ENCODE data around the gene ASB1. TPM values are rescaled to one million over a fixed set of nuclear protein-coding genes. Genes with fewer than 3 reads are reported as not detected.

Gene ASB1
- total and polyA plus RNA-seq, 2 of the 13 experiments (the other 11 are each of a cell fraction or from before 2014, with no cell fraction given) = 48.6 to 49.2 TPM

- TF ChIP-seq CSRNP2 (CRISPR knock-in tag; conservative IDR thresholded peaks at IDR 0.05; ENCODE audit: low read depth) = no peak
- TF ChIP-seq ZGPAT (CRISPR knock-in tag; IDR thresholded peaks at IDR 0.05) = no peak
- no peak for TF ChIP-seq ZNF746 (CRISPR knock-in tag; IDR thresholded peaks at IDR 0.05)
- TF ChIP-seq STAT5B (CRISPR knock-in tag; IDR thresholded peaks at IDR 0.05) = no peak
Measured at GRCh38 chr2:238473523-238473922, 46.8 kb downstream of the ASB1 start (continued).

- no peak overlapping the region for H2AFZ ChIP-seq (ENCODE audit: low read length)
- H3K36me3 ChIP-seq (replicated peaks in 1 of 2; ENCODE audit: control insufficient read depth in 1 of 2, insufficient read depth in 2 of 2, low read length in 2 of 2) = no peaks in the 10 kb centered on the region
- H3K27me3 ChIP-seq (ENCODE audit: control insufficient read depth in 1 of 2, insufficient read depth in 2 of 2, low read length in 2 of 2) = no peaks in the 10 kb centered on the region
- DNase-seq (ENCODE audit: low spot score) = no peak
- in situ Hi-C loops (cut with HindIII; ENCODE audit: extremely low pct_ligation_motif_present, low pct_unique_long_range_greater_than_20kb) (no loop called here), intact Hi-C loops (cut with micrococcal nuclease; ENCODE audit: unreplicated experiment) (no loop called here)
- ChIA-PET POLR2A (no interaction called here), CTCF (ENCODE audit: low intra/inter-chr PET ratio, low total read pairs) (no interaction called here)
- no peaks in the 10 kb centered on the region for H3K4me1 ChIP-seq (ENCODE audit: insufficient read depth, low read length)
- 90% methylated on average over 1 of the region's 1 CpG for WGBS (ENCODE audit: low lambda C conversion rate)
- TF ChIP-seq ZNF451 (CRISPR knock-in tag; IDR thresholded peaks at IDR 0.05) = no peak
- no peak for TF ChIP-seq TMF1 (CRISPR knock-in tag; IDR thresholded peaks at IDR 0.05; ENCODE audit: low read depth)
- TF ChIP-seq YEATS2 (CRISPR knock-in tag; IDR thresholded peaks at IDR 0.05; ENCODE audit: borderline replicate concordance) = no peak
- no peak for TF ChIP-seq IRF2 (CRISPR knock-in tag; IDR thresholded peaks at IDR 0.05)
- no peak for TF ChIP-seq CREB1 (IDR thresholded peaks at IDR 0.05)
- TF ChIP-seq CREB1 (CRISPR knock-in tag; IDR thresholded peaks at IDR 0.05) = no peak
- TF ChIP-seq ZNF414 (CRISPR knock-in tag; IDR thresholded peaks at IDR 0.05) = no peak
- no peak for TF ChIP-seq DDIT3 (CRISPR knock-in tag; IDR thresholded peaks at IDR 0.05)
- no peak for TF ChIP-seq ZFP36L2 (CRISPR knock-in tag; IDR thresholded peaks at IDR 0.05)
- TF ChIP-seq ZNF546 (CRISPR knock-in tag; conservative IDR thresholded peaks at IDR 0.05) = no peak
- TF ChIP-seq ATAD3A (CRISPR knock-in tag; IDR thresholded peaks at IDR 0.05) = no peak
- TF ChIP-seq ZNF788 (CRISPR knock-in tag; IDR thresholded peaks at IDR 0.05; ENCODE audit: borderline replicate concordance) = no peak
- TF ChIP-seq SIN3B (IDR thresholded peaks at IDR 0.05; ENCODE audit: low read length) = no peak
- TF ChIP-seq RFXANK (CRISPR knock-in tag; IDR thresholded peaks at IDR 0.05) = no peak
- no peak for TF ChIP-seq ZFP1 (CRISPR knock-in tag; IDR thresholded peaks at IDR 0.05)
- peaks cover 17% of the 10 kb centered on the region; the same call in 1 of the 2 replicates for H3K9me3 ChIP-seq (ENCODE audit: low read length)
- BruUV-seq (replicated peaks) = no TSS peak
- H3K4me2 ChIP-seq (ENCODE audit: low read depth, low read length) = no peak overlapping the region
- H3K79me2 ChIP-seq (ENCODE audit: insufficient read depth, low read length) = no peaks in the 10 kb centered on the region
- no peak overlapping the region for H3K9ac ChIP-seq (ENCODE audit: insufficient read depth, low read depth, low read length)
- H3K27ac ChIP-seq (ENCODE audit: extremely low read length, insufficient read depth, low read length) = no peak overlapping the region
- FAIRE-seq = no peak
- H4K20me1 ChIP-seq (ENCODE audit: insufficient read depth, low read length) = no peaks in the 10 kb centered on the region
- no peak overlapping the region for H3K4me3 ChIP-seq (replicated peaks in 1 of 3; ENCODE audit: insufficient read depth in 1 of 3, low read depth in 2 of 3, low read length in 3 of 3)
- ATAC-seq = no peak
Measured at GRCh38 chr2:238475034-238475433, 48.3 kb downstream of the ASB1 start.

Data from HepG2 (cell line).